Cardiac septum (tissue), 1 donor: Measurements from ENCODE around the gene SCRT2. TPM values are rescaled to one million over a fixed set of nuclear protein-coding genes. Genes with fewer than 3 reads are reported as not detected.

ENCODE experiments used
- DNase-seq: peaks from one replicate; pipeline ENCODE4 v3.0.0-alpha.2; 2020; ENCODE audit warnings: low spot score
- intact Hi-C: fragments of 100-400 bp; cut with DNase I; formaldehyde crosslinking; loops from one replicate; pipeline ENCODE4 v1.14.0; 2022
- total RNA-seq: library from RNA; stranded (reverse); fragmentation: NEBNext Ultra II Directional; extraction: Animal tissue kit (Norgen Biotek cat#: 25700); gene quantifications from one replicate; pipeline ENCODE4 v1.2.1, GENCODE V29; 2021
- donor health status: DM: no; HTN: no; CAD: no.

The SCRT2 gene
- total RNA-seq, 1 donor from 2014 or later, result not detected

DNA sequence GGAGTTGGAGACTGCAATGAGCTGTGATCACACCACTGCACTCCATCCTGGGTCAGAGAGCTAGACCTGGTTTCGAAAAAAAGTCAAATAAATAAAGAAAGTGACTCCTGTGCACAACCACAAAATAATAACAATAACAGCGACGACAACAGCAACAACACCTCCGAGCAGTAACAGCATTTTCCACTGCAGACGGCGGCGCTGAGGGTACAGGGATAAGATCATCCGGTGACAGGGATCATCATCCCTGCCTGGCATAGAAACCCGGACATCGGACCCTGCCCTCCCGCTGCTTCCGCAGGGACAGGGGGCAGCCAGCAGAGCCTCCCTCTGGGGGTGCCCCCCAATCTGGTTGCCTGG lies 34.1 kb downstream of the SCRT2 start:
- intact Hi-C loops, result no loop called here
- no peak for DNase-seq

DNA sequence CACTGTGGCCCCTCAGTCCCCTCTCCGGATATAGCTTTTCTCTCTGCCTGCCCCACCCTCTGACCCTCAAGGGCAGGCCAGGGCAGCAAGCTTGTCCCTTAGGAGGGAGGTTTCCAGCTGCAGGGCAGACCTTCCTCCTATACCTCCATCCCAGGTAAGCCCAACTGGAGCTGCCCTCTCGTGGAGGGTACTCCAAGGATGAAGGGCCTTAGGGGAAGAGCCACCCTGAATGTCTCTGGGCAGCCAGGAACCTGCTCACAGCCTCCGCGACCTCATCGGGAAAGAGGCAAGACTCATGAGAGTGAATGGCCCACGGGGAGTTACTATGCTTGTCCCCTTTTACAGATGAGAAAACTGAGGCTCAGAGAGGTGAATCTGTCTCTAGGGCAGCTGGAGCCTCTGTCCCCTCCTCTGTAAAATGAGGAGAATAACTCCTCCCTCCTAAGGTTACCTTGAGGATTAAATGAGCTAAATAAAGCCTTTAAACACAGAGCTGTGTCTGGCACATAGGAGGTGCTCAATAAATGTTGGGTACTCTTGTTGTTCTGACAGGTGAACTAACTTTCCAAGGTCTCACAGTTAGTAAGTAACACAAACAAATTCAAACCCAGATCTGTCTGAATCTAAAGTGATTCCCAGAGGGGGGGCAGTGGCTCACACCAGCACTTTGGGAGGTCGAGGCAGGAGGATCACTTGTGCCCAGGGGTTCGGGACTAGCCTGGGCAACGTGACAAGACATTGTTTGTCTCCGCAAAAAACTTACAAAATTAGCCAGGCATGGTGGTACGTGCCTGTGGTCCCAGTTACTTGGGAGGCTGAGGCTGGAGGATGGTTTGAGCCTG lies 34.7 kb downstream of the SCRT2 start:
- DNase-seq, result no peak

DNA sequence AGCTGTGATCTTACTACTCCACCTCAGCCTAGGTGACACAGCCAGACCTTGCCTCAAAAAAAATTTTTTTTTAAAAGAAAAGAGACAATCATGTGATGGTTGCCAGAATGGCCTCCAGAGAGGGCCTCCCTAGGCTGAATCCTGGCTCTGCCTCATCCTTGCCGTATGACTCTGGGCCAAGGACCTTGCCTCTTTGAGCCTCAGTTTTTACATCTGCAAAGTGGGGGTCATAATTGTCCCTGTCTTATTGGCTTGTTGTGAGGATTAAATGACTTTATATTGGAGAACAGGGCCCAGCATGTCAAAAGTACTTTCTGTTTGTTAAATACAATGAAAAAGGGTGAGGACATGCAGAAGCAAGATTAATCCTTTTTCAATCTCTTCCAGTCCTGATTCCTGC lies 37.0 kb downstream of the SCRT2 start:
- intact Hi-C loops, result no loop called here
- no peak for DNase-seq

More for the DNA sequence above, 34.7 kb downstream of the SCRT2 start:
- intact Hi-C loops, result no loop called here

DNA sequence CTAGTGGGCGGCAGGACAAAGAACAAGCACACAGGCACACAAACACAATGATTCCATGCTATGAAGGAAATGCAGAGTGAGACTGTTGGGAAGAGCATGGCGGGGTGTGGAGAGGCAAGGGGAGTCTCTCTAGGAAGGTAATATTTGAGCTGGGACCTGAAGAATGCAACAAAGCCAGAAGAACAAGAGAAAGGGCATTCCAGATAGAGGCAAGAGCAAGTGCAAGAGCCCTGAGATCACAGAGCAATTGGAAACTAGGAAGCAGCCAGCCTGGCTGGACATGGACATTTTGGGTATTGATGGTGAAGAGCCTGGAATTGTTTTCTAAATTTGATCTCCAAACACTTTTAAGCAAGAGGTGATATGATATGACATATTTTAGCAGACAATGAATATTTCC lies 38.0 kb downstream of the SCRT2 start:
- no peak for DNase-seq

DNA sequence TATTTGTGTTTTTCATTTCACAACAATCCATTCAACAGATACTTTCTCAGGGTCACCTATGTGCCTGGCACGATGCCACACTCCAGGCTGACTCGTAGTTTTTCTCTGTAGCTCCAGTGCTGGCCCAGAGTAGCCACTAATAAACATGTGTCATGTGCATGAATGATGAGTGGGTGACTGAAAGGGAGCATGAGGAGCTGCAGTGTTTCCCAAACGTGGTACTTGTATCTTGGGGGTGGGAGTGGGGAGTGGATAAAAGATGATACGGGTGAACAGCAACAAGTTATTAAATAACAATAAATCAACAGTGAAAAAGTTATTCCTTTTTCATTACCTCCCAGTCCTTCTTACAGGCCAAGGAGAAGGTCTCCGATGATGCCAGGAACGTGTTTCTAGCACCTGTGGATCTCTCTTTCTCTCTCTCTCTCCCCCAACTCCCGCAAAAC lies 39.7 kb downstream of the SCRT2 start:
- no peak for DNase-seq
- intact Hi-C loops, result no loop called here

More for the DNA sequence above, 38.0 kb downstream of the SCRT2 start:
- intact Hi-C loops, result no loop called here

DNA sequence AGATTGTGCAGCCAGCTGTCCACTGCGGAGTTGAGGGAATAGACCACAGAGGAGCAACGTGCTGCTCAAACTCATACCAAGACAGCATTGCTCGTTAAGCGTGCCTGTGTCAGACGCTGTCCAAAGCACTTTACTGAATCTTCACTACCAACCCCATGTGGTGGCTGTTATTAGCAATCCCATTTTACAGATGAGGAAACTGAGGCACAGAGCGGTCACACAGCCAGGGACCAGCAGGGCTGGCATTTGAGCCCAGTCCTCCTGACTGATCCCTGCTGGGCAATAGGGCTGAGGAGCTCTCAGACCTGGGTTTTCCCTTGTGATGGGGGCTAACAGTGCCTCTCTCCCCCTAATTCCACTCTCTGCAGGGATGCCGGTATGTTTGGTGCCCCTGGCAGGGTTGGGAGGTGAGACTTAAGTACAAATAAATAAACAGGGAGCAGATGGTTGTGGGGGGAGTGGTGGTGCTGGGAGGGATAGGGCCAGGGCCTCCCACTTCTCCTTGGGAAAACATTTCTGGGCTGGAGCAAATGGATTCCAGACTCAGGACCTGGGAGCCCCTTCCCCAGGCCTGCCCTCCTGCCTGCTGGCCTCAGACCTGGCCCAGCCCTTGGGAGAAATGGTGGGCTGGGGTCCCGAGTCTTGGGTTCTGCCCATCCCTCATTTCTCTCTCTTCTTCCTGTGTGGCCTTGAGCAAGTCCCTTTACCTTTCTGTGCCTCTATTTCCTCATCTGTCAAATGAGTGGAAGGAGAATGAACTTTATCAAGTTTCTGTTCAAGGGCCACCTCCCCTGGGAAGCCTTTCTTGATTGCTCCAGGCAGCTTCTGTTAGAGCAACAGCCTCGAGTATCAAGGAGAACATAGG lies 40.3 kb downstream of the SCRT2 start:
- intact Hi-C loops, result no loop called here
- no peak for DNase-seq

DNA sequence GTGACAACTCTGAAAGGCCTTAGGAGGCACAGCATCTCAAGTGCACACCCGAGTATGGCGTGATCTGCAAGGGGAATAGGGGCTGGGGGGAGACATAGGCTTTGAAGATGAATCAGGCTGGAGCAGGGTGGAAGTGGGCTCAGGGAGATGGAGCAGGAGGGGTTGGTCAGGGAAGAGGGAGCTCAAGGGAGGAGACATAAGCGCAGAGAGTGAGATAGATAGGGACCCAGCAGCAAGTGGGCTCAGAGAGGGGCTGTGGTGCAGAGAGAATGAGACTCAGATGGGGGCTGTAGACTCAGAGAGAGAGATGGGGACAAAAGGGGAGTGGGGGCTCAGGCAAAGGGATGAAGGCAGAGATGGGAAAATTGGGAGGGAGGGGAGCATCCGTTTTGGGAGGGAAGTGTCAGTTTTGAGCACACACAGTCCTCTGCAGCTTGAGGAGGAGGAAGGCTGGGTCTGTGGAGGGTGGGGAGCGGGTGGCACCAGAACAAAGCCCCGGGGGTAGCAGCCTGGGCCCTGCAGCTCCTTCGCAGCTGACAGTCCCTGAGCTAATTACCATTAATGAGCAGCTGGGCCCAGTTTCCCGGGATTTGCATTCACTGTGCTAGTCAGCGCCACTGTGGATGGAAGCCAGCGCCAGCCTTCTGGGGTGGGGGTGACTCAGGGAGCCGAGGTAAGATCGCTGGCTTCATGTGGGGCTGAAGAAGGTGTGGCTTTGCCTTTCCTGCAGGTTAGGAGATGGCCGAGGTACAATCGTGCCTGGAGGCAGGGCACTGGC lies 41.3 kb downstream of the SCRT2 start:
- no peak for DNase-seq
- intact Hi-C loops, result no loop called here

DNA sequence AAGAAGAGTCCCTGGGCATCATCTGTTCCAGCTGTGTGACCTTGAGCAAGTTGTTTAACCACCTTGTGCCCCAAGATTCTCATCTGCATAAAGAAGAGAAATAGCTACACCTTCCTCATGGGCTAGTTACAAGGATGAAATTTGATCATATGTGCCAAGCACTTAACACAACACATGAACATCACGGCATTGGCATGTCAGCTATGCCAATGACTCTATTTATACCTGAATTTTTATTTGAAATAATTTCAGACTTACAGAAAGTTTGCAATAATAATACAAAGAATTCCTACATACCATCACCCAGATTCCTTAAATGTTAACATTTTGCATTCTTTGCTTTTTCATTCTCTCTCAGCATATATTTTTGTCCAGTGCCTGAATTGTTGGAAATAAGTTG lies 44.5 kb downstream of the SCRT2 start:
- no peak for DNase-seq
- intact Hi-C loops, result no loop called here

DNA sequence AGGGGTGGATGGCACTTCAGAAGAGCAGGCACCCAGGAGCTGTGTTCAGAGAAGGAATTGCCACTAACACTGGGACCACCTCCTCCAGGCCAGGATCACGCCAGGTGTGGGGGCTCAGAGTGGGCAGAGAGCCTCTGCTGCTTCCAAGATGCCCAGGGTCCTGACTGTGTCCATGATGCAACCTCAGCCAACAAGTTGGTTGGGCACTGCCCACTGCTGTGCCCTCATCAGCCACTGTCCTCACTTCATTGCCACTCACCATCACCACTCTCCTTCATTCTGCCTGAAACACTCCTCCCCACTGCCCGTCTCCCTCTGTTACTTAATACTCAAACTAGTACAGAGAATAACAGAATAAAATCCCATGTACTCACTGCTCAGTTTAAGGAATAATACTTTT lies 49.0 kb downstream of the SCRT2 start:
- intact Hi-C loops, result no loop called here
- no peak for DNase-seq

DNA sequence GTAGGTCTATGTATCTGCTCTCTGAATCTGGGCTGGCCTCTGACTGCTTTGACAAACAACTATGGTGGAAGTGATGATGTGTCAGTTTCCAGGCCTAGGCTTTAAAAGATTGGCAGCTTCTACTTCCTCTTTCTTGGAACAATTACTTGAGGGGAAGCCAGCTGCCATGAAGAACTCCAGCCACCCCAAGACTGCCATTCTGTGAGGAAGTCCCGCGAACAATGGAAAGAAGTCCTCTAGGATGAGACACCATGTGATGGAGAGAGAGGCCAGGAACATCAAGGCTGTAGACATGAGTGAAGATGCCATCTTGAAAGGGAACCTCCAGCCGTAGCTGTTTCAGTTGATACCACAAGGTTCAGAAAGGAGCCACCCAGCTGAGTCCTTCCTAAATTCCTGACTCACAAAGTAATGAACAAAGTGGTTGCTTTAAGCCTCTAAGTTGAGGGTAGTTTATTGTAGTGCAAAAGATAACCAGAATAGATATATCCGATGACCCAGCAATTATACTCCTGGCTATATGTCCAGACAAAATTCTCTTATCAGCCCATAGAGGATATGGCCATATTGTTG lies 50.2 kb downstream of the SCRT2 start:
- DNase-seq, result no peak
- intact Hi-C loops, result no loop called here

DNA sequence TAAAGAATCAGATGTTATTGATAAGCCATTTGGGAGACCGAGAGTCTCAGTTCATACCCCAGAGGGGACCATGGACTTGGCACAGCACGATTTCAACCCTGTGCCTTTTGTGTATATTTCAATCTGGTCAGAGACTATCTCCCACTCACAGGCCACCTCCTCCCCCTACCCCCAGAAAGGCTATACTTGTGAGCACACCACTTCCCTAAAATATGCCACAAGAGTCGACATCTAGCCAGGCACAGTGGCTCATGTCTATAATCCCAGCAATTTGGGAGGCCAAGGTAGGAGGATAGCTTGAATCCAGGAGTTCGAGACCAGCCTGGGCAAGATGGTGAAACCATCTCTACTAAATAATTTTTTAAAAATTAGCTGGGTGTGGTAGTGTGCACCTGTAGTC lies 51.9 kb downstream of the SCRT2 start:
- DNase-seq, result no peak
- intact Hi-C loops, result no loop called here

DNA sequence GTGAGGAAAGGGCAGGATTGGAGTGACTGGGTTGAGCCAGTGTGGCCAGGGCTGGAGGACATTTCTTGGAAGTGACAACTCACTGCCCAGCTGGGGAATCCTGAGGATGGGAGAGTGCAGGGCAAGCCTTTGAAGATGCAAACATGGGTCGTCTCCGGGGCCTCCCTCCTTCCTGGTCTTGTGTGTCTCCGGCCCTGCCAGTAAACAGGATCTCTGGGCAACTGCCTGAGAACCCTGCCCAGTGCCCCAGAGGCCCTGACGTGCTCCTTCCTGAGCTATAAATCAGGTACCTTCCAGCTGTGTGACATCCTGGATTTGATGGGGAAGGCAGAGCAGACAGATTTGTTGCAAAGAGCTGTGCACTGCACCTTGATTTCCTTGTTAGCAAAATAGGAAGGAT lies 52.6 kb downstream of the SCRT2 start:
- intact Hi-C loops, result no loop called here
- DNase-seq, result no peak

DNA sequence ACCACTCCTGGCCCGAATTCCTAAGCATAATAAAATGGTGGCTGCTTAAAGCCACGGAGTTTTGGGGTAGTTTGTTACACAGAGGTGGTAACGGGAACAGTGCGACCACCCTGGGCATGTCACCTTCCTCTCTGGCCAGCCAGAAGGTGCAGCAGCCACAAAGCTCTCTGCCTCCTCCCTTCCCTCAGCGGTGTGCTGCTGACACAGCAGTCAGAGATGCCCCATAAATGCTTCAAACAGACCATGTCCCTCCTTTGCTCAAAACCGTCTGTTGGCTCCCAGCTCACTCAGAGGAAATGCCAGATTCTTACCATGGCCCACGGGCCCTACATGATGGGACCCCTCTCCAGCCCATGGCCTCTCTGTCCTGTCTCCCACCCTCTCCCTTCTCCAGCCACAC lies 53.4 kb downstream of the SCRT2 start:
- intact Hi-C loops, result no loop called here

DNA sequence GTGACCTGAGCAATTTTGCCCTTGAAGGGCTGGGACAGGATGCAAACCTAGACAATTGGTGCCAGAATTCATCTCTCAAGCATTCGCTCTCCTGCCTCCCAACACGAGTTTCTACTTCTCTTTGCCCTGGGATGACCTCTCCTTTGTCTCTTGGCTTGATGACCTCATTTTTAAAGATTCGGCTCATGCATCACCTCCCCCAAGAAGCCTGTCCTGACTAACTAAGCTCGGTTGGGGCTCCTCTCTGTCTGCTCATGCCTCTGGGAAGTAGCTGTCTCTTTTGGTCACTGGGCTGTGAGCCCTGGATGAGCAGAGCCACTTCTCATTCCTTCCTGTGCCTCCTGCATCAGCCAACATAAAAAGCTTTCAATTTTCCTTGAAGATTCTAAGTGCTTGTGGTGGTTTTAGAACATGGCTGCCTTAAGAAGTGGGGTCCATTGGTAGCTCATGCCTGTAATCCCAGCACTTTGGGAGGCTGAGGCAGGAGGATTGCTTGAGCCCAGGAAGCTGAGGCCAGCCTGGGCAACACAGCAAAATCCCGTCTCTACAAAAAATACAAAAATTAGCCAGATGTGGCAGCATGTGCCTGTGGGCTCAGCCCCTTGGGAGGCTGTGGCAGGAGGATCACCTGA lies 54.4 kb downstream of the SCRT2 start:
- intact Hi-C loops, result no loop called here
- no peak for DNase-seq

More for the DNA sequence above, 53.4 kb downstream of the SCRT2 start:
- no peak for DNase-seq

DNA sequence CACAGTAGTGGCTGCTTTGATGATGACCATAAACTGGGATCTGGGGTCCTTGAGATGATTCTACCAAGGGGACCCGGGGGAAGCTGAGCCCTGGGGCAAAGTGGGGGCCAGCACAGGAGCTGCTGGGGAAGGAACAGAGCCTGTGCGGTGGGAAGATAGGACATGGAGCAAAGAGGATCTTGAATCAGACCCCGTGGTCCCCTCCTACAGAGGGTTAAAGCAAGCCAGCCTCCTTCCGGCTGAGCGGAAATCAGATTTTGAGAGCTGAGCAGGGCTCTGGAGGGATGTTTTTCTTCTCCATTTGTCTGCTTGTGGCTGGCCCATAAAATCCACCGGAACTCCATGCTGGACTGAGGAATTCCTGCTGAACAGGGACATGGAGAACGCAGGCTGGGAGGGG lies 55.4 kb downstream of the SCRT2 start:
- no peak for DNase-seq

DNA sequence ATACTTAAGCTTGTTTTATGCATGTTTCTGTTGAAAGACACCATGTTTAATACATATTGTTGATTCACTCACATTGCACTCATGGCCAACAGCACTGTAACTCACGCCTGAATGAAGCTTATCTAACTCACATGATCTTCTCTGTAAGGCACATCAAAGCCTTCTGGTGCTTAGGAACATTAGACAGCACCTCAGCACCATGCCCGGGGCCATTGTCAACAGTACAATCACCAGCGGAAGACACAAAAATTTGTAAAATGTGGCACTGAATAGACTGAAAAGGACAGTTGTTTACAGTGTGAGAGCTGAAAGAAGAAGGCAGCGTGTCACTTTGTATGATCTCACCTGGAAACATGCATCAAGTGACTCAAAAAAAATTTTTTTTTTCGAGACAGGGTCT lies 56.6 kb downstream of the SCRT2 start:
- intact Hi-C loops, result no loop called here
- no peak for DNase-seq

More for the DNA sequence above, 55.4 kb downstream of the SCRT2 start:
- intact Hi-C loops, result no loop called here

DNA sequence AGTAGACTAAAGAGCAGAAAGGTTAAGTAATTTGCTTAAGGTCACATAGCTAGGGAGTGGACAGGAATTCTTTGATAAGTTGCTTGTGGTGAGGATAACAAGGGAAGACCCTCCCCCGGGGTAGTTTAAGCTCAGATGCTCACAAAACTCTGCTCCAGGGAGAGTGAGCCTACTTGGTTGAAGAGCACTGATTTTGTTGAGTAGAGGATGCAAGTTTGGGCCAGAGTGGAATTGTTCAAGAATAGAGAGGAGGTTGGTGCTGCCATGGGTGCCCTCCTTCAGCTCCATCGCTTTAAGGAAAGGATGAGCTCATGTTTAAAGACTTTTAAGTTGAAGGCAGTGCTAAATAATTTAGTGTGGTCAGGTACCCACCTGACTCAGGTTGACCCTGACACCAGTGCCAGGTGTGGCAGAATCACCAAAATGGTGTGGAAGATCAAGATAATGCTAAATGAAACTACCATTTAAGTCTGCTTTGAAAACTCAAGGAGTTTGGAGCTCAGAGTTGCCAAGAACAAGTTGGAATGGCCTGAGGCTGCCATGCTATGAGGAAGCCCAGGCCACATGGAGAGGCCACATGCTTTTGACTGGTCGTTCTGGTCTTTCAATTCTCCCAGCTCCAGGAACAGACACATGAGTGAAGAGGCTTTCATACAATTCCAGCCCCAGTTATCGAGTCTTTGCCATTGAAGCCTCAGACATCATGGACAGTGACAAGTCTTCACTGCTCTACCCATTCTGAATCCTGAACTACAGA lies 57.5 kb downstream of the SCRT2 start:
- DNase-seq, result no peak
- intact Hi-C loops, result no loop called here

DNA sequence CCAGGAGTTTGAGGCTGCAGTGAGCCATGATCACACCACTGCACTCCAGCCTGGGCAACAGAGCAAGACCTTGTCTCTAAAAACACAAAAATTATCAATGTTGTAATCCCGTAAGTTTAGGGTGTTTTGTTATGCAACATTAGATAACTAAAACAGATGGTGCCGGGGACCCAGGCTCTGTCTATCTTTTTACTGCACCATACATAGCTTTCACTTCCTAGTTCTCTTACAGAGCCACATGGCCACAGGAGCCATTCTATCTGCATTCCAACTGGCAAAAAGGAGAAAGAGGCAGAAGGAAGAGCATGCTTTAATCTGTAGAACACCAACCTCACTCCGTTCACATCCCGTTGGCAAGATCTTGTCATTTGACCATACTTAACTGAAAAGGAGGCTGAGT lies 60.1 kb downstream of the SCRT2 start:
- intact Hi-C loops, result no loop called here
- no peak for DNase-seq

DNA sequence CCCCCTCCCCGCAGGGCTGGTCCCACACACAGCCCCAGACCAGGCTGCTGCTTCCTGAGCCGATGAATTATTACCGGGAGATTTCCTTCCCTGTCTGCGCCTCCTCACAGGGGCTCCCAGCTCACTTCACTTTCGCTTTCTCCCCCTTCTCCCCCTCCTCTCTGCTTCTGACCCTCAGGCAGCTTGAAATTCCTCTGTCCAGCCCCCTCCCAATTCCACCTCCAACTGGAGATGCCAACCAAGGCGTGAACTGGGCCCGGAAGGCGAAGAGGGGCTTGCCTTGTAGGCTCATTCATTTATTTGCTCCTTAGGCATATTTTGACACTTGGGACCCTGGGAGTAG lies 63.8 kb downstream of the SCRT2 start:
- no peak for DNase-seq
- intact Hi-C loops, result no loop called here
